Vagina (tissue), 2 donors: ENCODE results near the gene TRIP13. TPM values are rescaled to one million over a fixed set of nuclear protein-coding genes. Genes with fewer than 3 reads are reported as not detected.

Experiments used
- DNase-seq, 2 donors: peaks; one replicate each; pipeline ENCODE4 v3.0.0-alpha.2; 2017; ENCODE audit errors: extremely low spot score in 2 of 2
- H3K27ac ChIP-seq: fragments of 200-600 bp; sonication (generic); one replicate; pipeline ENCODE4 v1.5.1; 2019
- H3K27me3 ChIP-seq: fragments of 200-600 bp; sonication (generic); one replicate; pipeline ENCODE4 v1.5.1; 2019
- H3K36me3 ChIP-seq, 2 donors: fragments of 200-600 bp; sonication (generic); one replicate each; pipeline ENCODE4 v1.5.1; 2017 to 2019
- H3K4me1 ChIP-seq: fragments of 200-600 bp; sonication (generic); one replicate; pipeline ENCODE4 v1.5.1; 2019
- H3K4me3 ChIP-seq, 2 donors: fragments of 200-600 bp; sonication (generic); 1 replicate in 1 of 2; 2 replicates in 1 of 2; pipeline ENCODE4 v1.5.1; 2016 to 2019
- H3K9me3 ChIP-seq: fragments of 200-600 bp; sonication (generic); one replicate; pipeline ENCODE4 v1.5.1; 2019
- CTCF ChIP-seq, 3 experiments: fragments of 450-650 bp in 2 of 3; fragments of 200-600 bp in 1 of 3; sonication (generic) in 1 of 3; IDR thresholded peaks; one replicate each; pipeline ENCODE4 v1.5.1; 2017 to 2019; ENCODE audit warnings: antibody characterized with exemption in 3 of 3, mild to moderate bottlenecking in 2 of 3, moderate library complexity in 2 of 3
- POLR2A ChIP-seq, 2 donors: fragments of 450-650 bp; IDR thresholded peaks; one replicate each; pipeline ENCODE4 v1.6.1; 2017; ENCODE audit warnings: antibody characterized with exemption in 2 of 2, mild to moderate bottlenecking in 2 of 2, moderate library complexity in 2 of 2
- POLR2AphosphoS5 ChIP-seq, 2 donors: sonication (generic); formaldehyde crosslinking; IDR thresholded peaks; one replicate each; pipeline ENCODE4 v1.9.0; 2017; ENCODE audit warnings: antibody characterized with exemption in 2 of 2, mild to moderate bottlenecking in 2 of 2, low read depth in 1 of 2; ENCODE audit not compliant: insufficient read depth in 1 of 2
- intact Hi-C: fragments of 100-400 bp; cut with DNase I; formaldehyde crosslinking; loops from one replicate; pipeline ENCODE4 v1.15.1; 2023
- total RNA-seq: library from RNA; depleted of rRNA; stranded (reverse); fragments of >200 nt; gene quantifications from one replicate; pipeline ENCODE4 v1.2.3, GENCODE V29; 2016

Gene TRIP13
- total RNA-seq, 1 donor from 2014 or later: 3.7 TPM

- Histone ChIP-seq H3K27ac (no peak overlapping the region), H3K36me3 (no peaks in the 10 kb centered on the region), H3K27me3 (no peaks in the 10 kb centered on the region), H3K4me3 (no peak overlapping the region), H3K4me1 (peaks cover 10% of the 10 kb centered on the region), H3K9me3 (no peaks in the 10 kb centered on the region)
- peak in 1 of 2 donors; percentile 77 for DNase-seq
- no peak for TF ChIP-seq CTCF (IDR thresholded peaks at IDR 0.05)
- no peak for TF ChIP-seq POLR2A (IDR thresholded peaks at IDR 0.05)
- no peak for TF ChIP-seq POLR2AphosphoS5 (IDR thresholded peaks at IDR 0.05; ENCODE audit: insufficient read depth in 1 of 2, low read depth in 1 of 2)
- intact Hi-C loops: no loop called here
Observed at GRCh38 chr5:945691-946551, 53.2 kb downstream of the TRIP13 start.

- intact Hi-C loops: no loop called here
- TF ChIP-seq POLR2A (IDR thresholded peaks at IDR 0.05) (no peak), CTCF (IDR thresholded peaks at IDR 0.05) (no peak), POLR2AphosphoS5 (IDR thresholded peaks at IDR 0.05; ENCODE audit: insufficient read depth in 1 of 2, low read depth in 1 of 2) (no peak)
- DNase-seq: peak in 1 of 2 donors; percentile 64
- H3K27ac ChIP-seq: no peak overlapping the region
- H3K27me3 ChIP-seq: no peaks in the 10 kb centered on the region
- no peak overlapping the region for H3K4me3 ChIP-seq
- no peaks in the 10 kb centered on the region for H3K36me3 ChIP-seq
- peaks cover 10% of the 10 kb centered on the region for H3K4me1 ChIP-seq
- H3K9me3 ChIP-seq: no peaks in the 10 kb centered on the region
Observed at GRCh38 chr5:946720-947625, 54.3 kb downstream of the TRIP13 start.

GRCh38 chr5:947626-948471 lies 55.2 kb downstream of the TRIP13 start:
- Histone ChIP-seq H3K9me3 (no peaks in the 10 kb centered on the region), H3K36me3 (no peaks in the 10 kb centered on the region), H3K4me1 (peaks cover 10% of the 10 kb centered on the region), H3K4me3 (no peak overlapping the region), H3K27me3 (no peaks in the 10 kb centered on the region), H3K27ac (no peak overlapping the region)
- DNase-seq: peak in 1 of 2 donors; percentile 90
- intact Hi-C loops: no loop called here
- no peak for TF ChIP-seq POLR2AphosphoS5 (IDR thresholded peaks at IDR 0.05; ENCODE audit: insufficient read depth in 1 of 2, low read depth in 1 of 2)
- TF ChIP-seq CTCF (IDR thresholded peaks at IDR 0.05): no peak
- TF ChIP-seq POLR2A (IDR thresholded peaks at IDR 0.05): no peak

- TF ChIP-seq POLR2AphosphoS5 (IDR thresholded peaks at IDR 0.05; ENCODE audit: insufficient read depth in 1 of 2, low read depth in 1 of 2): no peak
- no peak for TF ChIP-seq POLR2A (IDR thresholded peaks at IDR 0.05)
- no peak for TF ChIP-seq CTCF (IDR thresholded peaks at IDR 0.05)
- peak in 1 of 2 donors; percentile 93 for DNase-seq
- intact Hi-C loops: no loop called here
- H3K4me3 ChIP-seq: no peak overlapping the region
- H3K9me3 ChIP-seq: no peaks in the 10 kb centered on the region
- peaks cover 10% of the 10 kb centered on the region for H3K4me1 ChIP-seq
- H3K27ac ChIP-seq: no peak overlapping the region
- H3K27me3 ChIP-seq: no peaks in the 10 kb centered on the region
- H3K36me3 ChIP-seq: no peaks in the 10 kb centered on the region
Observed at GRCh38 chr5:948472-949274, 56.0 kb downstream of the TRIP13 start.
